HFFc6 (cell line): ENCODE results near the gene YWHAE. TPM values are rescaled to one million over a fixed set of nuclear protein-coding genes. Genes with fewer than 3 reads are reported as not detected.

ENCODE experiments used
- DNase-seq: peaks from one replicate; pipeline ENCODE4 v3.0.0-alpha.2; 2018
- H3K27ac Mint-ChIP-seq: 2 replicates; pipeline ENCODE4 v1.8.0; 2020; ENCODE audit warnings: mild to moderate bottlenecking, mixed read lengths
- H3K27me3 Mint-ChIP-seq: 2 replicates; pipeline ENCODE4 v1.8.0; 2021; ENCODE audit warnings: mild to moderate bottlenecking, moderate library complexity, mixed read lengths; ENCODE audit not compliant: insufficient read depth
- H3K36me3 Mint-ChIP-seq: 2 replicates; pipeline ENCODE4 v1.8.0; 2021; ENCODE audit warnings: low read depth, mixed read lengths
- H3K4me1 Mint-ChIP-seq: 2 replicates; pipeline ENCODE4 v1.8.0; 2020; ENCODE audit warnings: low read depth, mixed read lengths
- H3K4me3 Mint-ChIP-seq: 2 replicates; pipeline ENCODE4 v1.8.0; 2020; ENCODE audit warnings: mild to moderate bottlenecking, moderate library complexity, mixed read lengths
- H3K9me3 Mint-ChIP-seq: 2 replicates; pipeline ENCODE4 v1.8.0; 2020; ENCODE audit warnings: mild to moderate bottlenecking, mixed read lengths
- CTCF ChIP-seq: fragments of 200-600 bp; sonication (generic); IDR thresholded peaks from 2 replicates; pipeline ENCODE4 v1.5.0; 2021; ENCODE audit warnings: antibody characterized with exemption, mild to moderate bottlenecking
- total RNA-seq, 6 experiments: library from RNA; stranded (reverse); fragmentation: NEBNext Ultra II Directional; extraction: Animal tissue kit (Norgen Biotek cat#: 25700); gene quantifications; 2 replicates in 1 of 6; 3 replicates in 5 of 6; pipeline ENCODE4 v1.2.3, GENCODE V29; 2021

The YWHAE gene
- total RNA-seq, 6 experiments from 2014 or later, result 713 to 967 (median 844) TPM

- Mint-ChIP-seq H3K9me3 (no peaks in the 10 kb centered on the region), H3K36me3 (peaks cover 35% of the 10 kb centered on the region), H3K27ac (peak overlapping the region; percentile 40; the same call in 1 of the 2 replicates), H3K27me3 (peaks cover 2% of the 10 kb centered on the region), H3K4me3 (no peak overlapping the region), H3K4me1 (peaks cover 26% of the 10 kb centered on the region)
- DNase-seq, result no peak
- no peak for TF ChIP-seq CTCF
Measured at GRCh38 chr17:1431631-1432104, 31.6 kb upstream of the YWHAE start.

GRCh38 chr17:1423456-1424135, 23.6 kb upstream of the YWHAE start:
- Mint-ChIP-seq H3K9me3 (no peaks in the 10 kb centered on the region), H3K4me3 (peak overlapping the region; percentile 75), H3K36me3 (peaks cover 22% of the 10 kb centered on the region), H3K27me3 (no peaks in the 10 kb centered on the region), H3K4me1 (peaks cover 42% of the 10 kb centered on the region), H3K27ac (peak overlapping the region; percentile 81)
- no peak for TF ChIP-seq CTCF
- no peak for DNase-seq

- H3K9me3 Mint-ChIP-seq, result no peaks in the 10 kb centered on the region
- TF ChIP-seq CTCF, result no peak
- no peaks in the 10 kb centered on the region for H3K27me3 Mint-ChIP-seq
- H3K36me3 Mint-ChIP-seq, result peaks cover 25% of the 10 kb centered on the region
- peak; percentile 92 for DNase-seq
- peaks cover 42% of the 10 kb centered on the region for H3K4me1 Mint-ChIP-seq
- peak overlapping the region; percentile 75 for H3K4me3 Mint-ChIP-seq
- peak overlapping the region; percentile 81 for H3K27ac Mint-ChIP-seq
Measured at GRCh38 chr17:1422885-1423284, 22.9 kb upstream of the YWHAE start.

GRCh38 chr17:1421470-1421869, 21.4 kb upstream of the YWHAE start:
- H3K4me1 Mint-ChIP-seq, result peaks cover 42% of the 10 kb centered on the region
- TF ChIP-seq CTCF, result no peak
- no peak for DNase-seq
- no peaks in the 10 kb centered on the region for H3K27me3 Mint-ChIP-seq
- peak overlapping the region; percentile 42 for H3K27ac Mint-ChIP-seq
- H3K9me3 Mint-ChIP-seq, result no peaks in the 10 kb centered on the region
- no peak overlapping the region for H3K4me3 Mint-ChIP-seq
- peaks cover 27% of the 10 kb centered on the region for H3K36me3 Mint-ChIP-seq

- peaks cover 27% of the 10 kb centered on the region for H3K36me3 Mint-ChIP-seq
- H3K27me3 Mint-ChIP-seq, result no peaks in the 10 kb centered on the region
- no peaks in the 10 kb centered on the region for H3K9me3 Mint-ChIP-seq
- DNase-seq, result no peak
- H3K27ac Mint-ChIP-seq, result no peak overlapping the region
- H3K4me3 Mint-ChIP-seq, result no peak overlapping the region
- peaks cover 39% of the 10 kb centered on the region for H3K4me1 Mint-ChIP-seq
- no peak for TF ChIP-seq CTCF
Measured at GRCh38 chr17:1420981-1421380, 21.0 kb upstream of the YWHAE start.
